Activated effector memory CD4-positive, alpha-beta T cell treated with Interleukin-2 at 50 U/mL for 16 hours (primary cell): Measurements from ENCODE around the gene KCNG2.
"Not testable (repeated sequence)": the region's sequence is repeated elsewhere in the genome, so short reads cannot be mapped to it uniquely, and the experiment has no call there.

ENCODE experiments used
- DNase-seq: peaks from one replicate; pipeline ENCODE4 v3.0.0-alpha.2; 2020

The KCNG2 gene

GRCh38 chr18:79873449-79874110 lies 75.8 kb downstream of the KCNG2 start:
- DNase-seq: no peak

- no peak for DNase-seq
Measured at GRCh38 chr18:79874553-79875530, 77.1 kb downstream of the KCNG2 start.

- DNase-seq: no peak
Measured at GRCh38 chr18:79875531-79875919, 77.8 kb downstream of the KCNG2 start.

- no peak for DNase-seq
Measured at GRCh38 chr18:79875931-79876461, 78.3 kb downstream of the KCNG2 start.

- DNase-seq: no peak
Measured at GRCh38 chr18:79876497-79876896, 78.8 kb downstream of the KCNG2 start.

- no peak for DNase-seq
Measured at GRCh38 chr18:79877163-79878091, 79.7 kb downstream of the KCNG2 start.

GRCh38 chr18:79878246-79878645 lies 80.5 kb downstream of the KCNG2 start:
- not testable (repeated sequence) for DNase-seq

GRCh38 chr18:79878741-79879378 lies 81.1 kb downstream of the KCNG2 start:
- DNase-seq: no peak

- no peak for DNase-seq
Measured at GRCh38 chr18:79879566-79879965, 81.8 kb downstream of the KCNG2 start.

GRCh38 chr18:79881695-79882094 lies 84.0 kb downstream of the KCNG2 start:
- DNase-seq: no peak

GRCh38 chr18:79882522-79883241 lies 84.9 kb downstream of the KCNG2 start:
- DNase-seq: no peak

GRCh38 chr18:79883461-79884293 lies 85.9 kb downstream of the KCNG2 start:
- no peak for DNase-seq

- no peak for DNase-seq
Measured at GRCh38 chr18:79884294-79884962, 86.7 kb downstream of the KCNG2 start.

- DNase-seq: no peak
Measured at GRCh38 chr18:79884963-79885728, 87.4 kb downstream of the KCNG2 start.

- no peak for DNase-seq
Measured at GRCh38 chr18:79887181-79888000, 89.7 kb downstream of the KCNG2 start.

GRCh38 chr18:79888016-79888415 lies 90.3 kb downstream of the KCNG2 start:
- no peak for DNase-seq

- no peak for DNase-seq
Measured at GRCh38 chr18:79889569-79889968, 91.8 kb downstream of the KCNG2 start.

- no peak for DNase-seq
Measured at GRCh38 chr18:79890674-79891073, 92.9 kb downstream of the KCNG2 start.
